ENCODE measurements around the gene CEACAM18.
A peak's percentile ranks its signal among the peaks of the same experiment; 100 is the strongest.
"Not testable (repeated sequence)": the region's sequence is repeated elsewhere in the genome, so short reads cannot be mapped to it uniquely, and the experiment has no call there.

The CEACAM18 gene

GRCh38 chr19:51462276-51462675 lies 16.1 kb upstream of the CEACAM18 start:
- DNase-seq = no peak

- no peak for DNase-seq
Observed at GRCh38 chr19:51462681-51463080, 15.7 kb upstream of the CEACAM18 start.

- DNase-seq = not testable (repeated sequence)
Observed at GRCh38 chr19:51463976-51464581, 14.3 kb upstream of the CEACAM18 start.

GRCh38 chr19:51466723-51467122 lies 11.6 kb upstream of the CEACAM18 start:
- no peak for DNase-seq

GRCh38 chr19:51467864-51468544 lies 10.3 kb upstream of the CEACAM18 start:
- DNase-seq = no peak

- DNase-seq = no peak
Observed at GRCh38 chr19:51468545-51468920, 9.8 kb upstream of the CEACAM18 start.

- DNase-seq = no peak
Observed at GRCh38 chr19:51469162-51469561, 9.2 kb upstream of the CEACAM18 start.

GRCh38 chr19:51469629-51470028 lies 8.7 kb upstream of the CEACAM18 start:
- DNase-seq = no peak

GRCh38 chr19:51470966-51471365 lies 7.4 kb upstream of the CEACAM18 start:
- no peak for DNase-seq

GRCh38 chr19:51471527-51471926 lies 6.8 kb upstream of the CEACAM18 start:
- DNase-seq = no peak

GRCh38 chr19:51472607-51473006 lies 5.7 kb upstream of the CEACAM18 start:
- DNase-seq = no peak

GRCh38 chr19:51473009-51473707 lies 5.2 kb upstream of the CEACAM18 start:
- peak; percentile 47 to 76 (median 60) for DNase-seq

- no peak for DNase-seq
Observed at GRCh38 chr19:51476164-51476563, 2.2 kb upstream of the CEACAM18 start.

GRCh38 chr19:51477344-51477743 lies 995 bp upstream of the CEACAM18 start:
- no peak for DNase-seq

- DNase-seq = no peak
Observed at GRCh38 chr19:51479531-51480331, 1.4 kb downstream of the CEACAM18 start.

- DNase-seq = no peak
Observed at GRCh38 chr19:51480590-51480989, 2.3 kb downstream of the CEACAM18 start.

- DNase-seq = no peak
Observed at GRCh38 chr19:51485960-51486660, 7.8 kb downstream of the CEACAM18 start.

- DNase-seq = no peak
Observed at GRCh38 chr19:51488491-51488890, 10.2 kb downstream of the CEACAM18 start.

GRCh38 chr19:51489113-51489512 lies 10.8 kb downstream of the CEACAM18 start:
- no peak for DNase-seq

GRCh38 chr19:51490676-51491075 lies 12.3 kb downstream of the CEACAM18 start:
- no peak for DNase-seq

- no peak for DNase-seq
Observed at GRCh38 chr19:51491586-51491985, 13.2 kb downstream of the CEACAM18 start.

- no peak for DNase-seq
Observed at GRCh38 chr19:51493776-51494175, 15.4 kb downstream of the CEACAM18 start.

GRCh38 chr19:51497666-51498065 lies 19.3 kb downstream of the CEACAM18 start:
- no peak for DNase-seq
